ENCODE data around the gene FER1L5. TPM values are rescaled to one million over a fixed set of nuclear protein-coding genes. Genes with fewer than 3 reads are reported as not detected.

The FER1L5 gene
- total and polyA plus RNA-seq, 2 of the 8 experiments (the other 6 are each of a cell fraction or from before 2014, with no cell fraction given): 0.23 to 0.88 TPM

DNA sequence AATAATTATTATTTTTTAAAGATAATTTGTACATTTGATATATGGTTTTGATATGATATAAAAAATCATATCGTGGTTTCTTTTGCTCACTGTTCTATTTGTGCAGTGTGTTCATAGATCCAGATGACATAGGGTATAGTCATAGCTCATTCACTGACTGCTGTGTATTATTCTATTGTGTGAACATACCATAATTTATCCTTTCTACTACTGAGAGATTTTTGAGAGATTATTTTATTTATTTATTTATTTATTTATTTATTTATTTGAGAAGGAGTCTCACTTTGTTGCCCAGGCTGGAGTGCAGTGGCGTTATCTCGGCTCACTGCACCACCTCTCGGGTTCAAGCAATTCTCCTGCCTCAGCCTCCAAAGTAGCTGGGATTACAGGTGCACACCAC lies 39.0 kb downstream of the FER1L5 start:
- Histone ChIP-seq H3K4me1 (replicated peaks in 1 of 4; ENCODE audit: control insufficient read depth in 3 of 4, insufficient read depth in 4 of 4, low read length in 3 of 4) (peaks cover 0 to 6% (median under 1%) of the 10 kb centered on the region in 4 experiments; a peak in 3 of 7 replicates), H4K5ac (ENCODE audit: insufficient read length, low read depth, low read length) (no peak overlapping the region), H2BK15ac (ENCODE audit: low read length) (no peak overlapping the region), H3K9ac (replicated peaks in 1 of 4; ENCODE audit: extremely low read depth in 1 of 4, low read depth in 3 of 4, low read length in 3 of 4) (no peak overlapping the region), H2AFZ (ENCODE audit: low read length) (no peak overlapping the region), H3K79me2 (ENCODE audit: control insufficient read depth in 1 of 2, insufficient read depth in 2 of 2, low read length in 2 of 2) (no peaks in the 10 kb centered on the region), H3K79me1 (ENCODE audit: low read depth, low read length) (no peaks in the 10 kb centered on the region), H2BK12ac (ENCODE audit: low read depth, low read length) (no peak overlapping the region), H3K9me3 (ENCODE audit: insufficient read depth in 2 of 2, low read depth in 1 of 2, low read length in 1 of 2) (no peaks in the 10 kb centered on the region), H4K8ac (ENCODE audit: extremely low read depth, insufficient read depth, low read length) (no peak overlapping the region), H3K4me3 (ENCODE audit: extremely low read depth in 1 of 4, insufficient read depth in 2 of 4, low read depth in 3 of 4, low read length in 4 of 4) (no peak overlapping the region), H3K23ac (ENCODE audit: insufficient read length) (no peak overlapping the region), H4K91ac (replicated peaks; ENCODE audit: insufficient read length, low read length) (no peak overlapping the region), H2BK120ac (replicated peaks; ENCODE audit: low read depth, low read length) (no peak overlapping the region), H3K27ac (ENCODE audit: low read depth, low read length) (no peak overlapping the region), H2BK20ac (ENCODE audit: low read length) (no peak overlapping the region), H3K4ac (replicated peaks; ENCODE audit: insufficient read length, low read depth, low read length) (no peak overlapping the region), H3K23me2 (ENCODE audit: low read depth, low read length) (no peaks in the 10 kb centered on the region), H3K4me2 (ENCODE audit: insufficient read depth in 1 of 2, low read depth in 2 of 2, low read length in 2 of 2) (no peak overlapping the region), H3K18ac (ENCODE audit: extremely low read depth, low read length) (no peak overlapping the region), H2BK5ac (ENCODE audit: low read depth, low read length) (no peak overlapping the region), H2AK5ac (ENCODE audit: low read depth, low read length) (no peak overlapping the region), H3K27me3 (replicated peaks in 1 of 4; ENCODE audit: control insufficient read depth in 3 of 4, extremely low read depth in 1 of 4, insufficient read depth in 3 of 4, low read length in 3 of 4) (no peaks in the 10 kb centered on the region), H3K14ac (ENCODE audit: insufficient read length) (no peak overlapping the region), H3K56ac (replicated peaks; ENCODE audit: insufficient read length, low read depth, low read length) (no peak overlapping the region), H3K36me3 (ENCODE audit: control insufficient read depth in 2 of 4, insufficient read depth in 4 of 4, low read length in 3 of 4) (no peaks in the 10 kb centered on the region), H4K20me1 (replicated peaks in 1 of 2; ENCODE audit: control insufficient read depth in 1 of 2, insufficient read depth in 2 of 2, low read length in 2 of 2) (no peaks in the 10 kb centered on the region)
- ChIA-PET CTCF (ENCODE audit: partially characterized antibody) (interaction anchor here (1.2 kb wide), 1 partner anchor 18 kb away, joined by 3 read pairs; no protein-coding TSS in a partner anchor), POLR2A (ENCODE audit: partially characterized antibody) (interaction anchor here (1.3 to 1.6 kb wide), 2 partner anchors 18 to 20 kb away, joined by 3 read pairs; no protein-coding TSS in a partner anchor)
- TF ChIP-seq, protein P1, sequence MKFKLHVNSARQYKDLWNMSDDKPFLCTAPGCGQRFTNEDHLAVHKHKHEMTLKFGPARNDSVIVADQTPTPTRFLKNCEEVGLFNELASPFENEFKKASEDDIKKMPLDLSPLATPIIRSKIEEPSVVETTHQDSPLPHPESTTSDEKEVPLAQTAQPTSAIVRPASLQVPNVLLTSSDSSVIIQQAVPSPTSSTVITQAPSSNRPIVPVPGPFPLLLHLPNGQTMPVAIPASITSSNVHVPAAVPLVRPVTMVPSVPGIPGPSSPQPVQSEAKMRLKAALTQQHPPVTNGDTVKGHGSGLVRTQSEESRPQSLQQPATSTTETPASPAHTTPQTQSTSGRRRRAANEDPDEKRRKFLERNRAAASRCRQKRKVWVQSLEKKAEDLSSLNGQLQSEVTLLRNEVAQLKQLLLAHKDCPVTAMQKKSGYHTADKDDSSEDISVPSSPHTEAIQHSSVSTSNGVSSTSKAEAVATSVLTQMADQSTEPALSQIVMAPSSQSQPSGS (IDR thresholded peaks at IDR 0.05; ENCODE audit: low read length): no peak
- TF ChIP-seq TAF1 (IDR thresholded peaks at IDR 0.05; ENCODE audit: low read depth, low read length) (no peak), KDM5A (IDR thresholded peaks at IDR 0.05; ENCODE audit: low read length) (no peak)
- TF ChIP-seq, protein P2, sequence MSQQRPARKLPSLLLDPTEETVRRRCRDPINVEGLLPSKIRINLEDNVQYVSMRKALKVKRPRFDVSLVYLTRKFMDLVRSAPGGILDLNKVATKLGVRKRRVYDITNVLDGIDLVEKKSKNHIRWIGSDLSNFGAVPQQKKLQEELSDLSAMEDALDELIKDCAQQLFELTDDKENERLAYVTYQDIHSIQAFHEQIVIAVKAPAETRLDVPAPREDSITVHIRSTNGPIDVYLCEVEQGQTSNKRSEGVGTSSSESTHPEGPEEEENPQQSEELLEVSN (IDR thresholded peaks at IDR 0.05): no peak
- FAIRE-seq (no peak), DNase-seq (ENCODE audit: low read depth in 1 of 2, low spot score in 2 of 2) (no peak)
- WGBS, 2 experiments (ENCODE audit: extremely low coverage in 1 of 2, insufficient coverage in 1 of 2, insufficient read length in 1 of 2, insufficient replicate concordance in 2 of 2, low coverage in 1 of 2, low lambda C conversion rate in 2 of 2, missing lambda C conversion rate in 1 of 2): 96% methylated on average over 4 of the region's 4 CpGs; no CpG with 5 or more reads in 1 of the 2 experiments
